K562 (cell line): ENCODE results near the gene STAT6. TPM values are rescaled to one million over a fixed set of nuclear protein-coding genes. Genes with fewer than 3 reads are reported as not detected.

Experiments used
- BMI1 ChIP-seq: fragments of 150-350 bp; IDR thresholded peaks from 2 replicates; pipeline ENCODE4 v1.6.1; 2014; ENCODE audit warnings: low read length
- E2F6 ChIP-seq, 2 experiments: IDR thresholded peaks; 2 replicates each; pipeline ENCODE4 v1.6.1; 2011; ENCODE audit warnings: borderline replicate concordance in 1 of 2, control low read depth in 1 of 2, low read depth in 1 of 2, low read length in 1 of 2, mild to moderate bottlenecking in 1 of 2, mixed read lengths in 1 of 2, moderate library complexity in 1 of 2; ENCODE audit not compliant: insufficient read depth in 1 of 2, insufficient read length in 1 of 2, poor library complexity in 1 of 2, severe bottlenecking in 1 of 2; ENCODE audit errors: extremely low read depth in 1 of 2
- ELF4 ChIP-seq: fragments of 450-650 bp; formaldehyde crosslinking; IDR thresholded peaks from 2 replicates; pipeline ENCODE4 v1.4.0; 2022; ENCODE audit warnings: missing genetic modification characterization
- GABPB2 ChIP-seq: fragments of 250-450 bp; sonication (Bioruptor Pico); conservative IDR thresholded peaks from 2 replicates; pipeline ENCODE4 v1.5.1; 2021; ENCODE audit warnings: mild to moderate bottlenecking
- KLF1 ChIP-seq: fragments of 450-650 bp; IDR thresholded peaks from 2 replicates; pipeline ENCODE4 v1.6.1; 2016; ENCODE audit warnings: missing genetic modification characterization, missing compliant biosample characterization
- L3MBTL2 ChIP-seq: fragments of 450-650 bp; IDR thresholded peaks from 2 replicates; pipeline ENCODE4 v1.6.1; 2016; ENCODE audit warnings: mild to moderate bottlenecking, moderate library complexity
- MLLT1 ChIP-seq, 2 experiments: fragments of 450-650 bp; IDR thresholded peaks; 2 replicates each; pipeline ENCODE4 v1.6.1; 2016
- MYC ChIP-seq, 2 experiments: fragments of 250-450 bp in 1 of 2; sonication (Bioruptor Pico) in 1 of 2; IDR thresholded peaks; 2 replicates each; pipeline versions ENCODE4 v1.5.1 to v1.6.1; 2012 to 2021; ENCODE audit warnings: low read depth in 2 of 2, borderline replicate concordance in 1 of 2, improper control_type of control experiment in 1 of 2, low read length in 1 of 2, mild to moderate bottlenecking in 1 of 2, moderate library complexity in 1 of 2
- NFATC3 ChIP-seq: fragments of 450-650 bp; IDR thresholded peaks from 2 replicates; pipeline ENCODE4 v1.6.1; 2017; ENCODE audit warnings: mild to moderate bottlenecking
- NFIX ChIP-seq: fragments of 250-450 bp; sonication (Bioruptor Pico); IDR thresholded peaks from 2 replicates; pipeline ENCODE4 v1.4.0; 2020; ENCODE audit warnings: low read depth, mild to moderate bottlenecking, moderate library complexity
- PHF20 ChIP-seq: fragments of 450-650 bp; IDR thresholded peaks from 2 replicates; pipeline ENCODE4 v1.6.1; 2018; ENCODE audit not compliant: partially characterized antibody
- PKNOX1 ChIP-seq: fragments of 450-650 bp; IDR thresholded peaks from 2 replicates; pipeline ENCODE4 v1.6.1; 2016
- RBM17 ChIP-seq: fragments of 200-400 bp; formaldehyde crosslinking; IDR thresholded peaks from 2 replicates; pipeline ENCODE4 v1.6.1; 2017; ENCODE audit warnings: low read depth, mild to moderate bottlenecking, low read length, borderline replicate concordance
- RFX1 ChIP-seq: fragments of 450-650 bp; IDR thresholded peaks from 2 replicates; pipeline ENCODE4 v1.6.1; 2016; ENCODE audit warnings: mild to moderate bottlenecking, moderate library complexity
- RFX7 ChIP-seq: fragments of 250-450 bp; sonication (Bioruptor Pico); IDR thresholded peaks from 2 replicates; pipeline ENCODE4 v1.5.1; 2021; ENCODE audit warnings: mild to moderate bottlenecking
- SRSF3 ChIP-seq: fragments of 200-400 bp; formaldehyde crosslinking; IDR thresholded peaks from 2 replicates; pipeline ENCODE4 v1.6.1; 2016; ENCODE audit warnings: mild to moderate bottlenecking, low read length, moderate library complexity; ENCODE audit not compliant: insufficient read depth
- STAG1 ChIP-seq: sonication (generic); formaldehyde crosslinking; IDR thresholded peaks from 2 replicates; pipeline ENCODE4 v1.5.0; 2020; ENCODE audit warnings: missing genetic modification reagents, borderline replicate concordance
- TAF15 ChIP-seq: fragments of 200-400 bp; formaldehyde crosslinking; IDR thresholded peaks from 2 replicates; pipeline ENCODE4 v1.6.1; 2017; ENCODE audit warnings: mild to moderate bottlenecking, low read depth, low read length, moderate library complexity
- TBP ChIP-seq: optimal IDR thresholded peaks from 2 replicates; pipeline ENCODE3; 2011; ENCODE audit warnings: low read depth, low read length, improper control_type of control experiment
- ZBTB1 ChIP-seq: sonication (generic); formaldehyde crosslinking; IDR thresholded peaks from 2 replicates; pipeline ENCODE4 v1.8.1; 2023; ENCODE audit warnings: missing genetic modification reagents, low read depth, mild to moderate bottlenecking, borderline replicate concordance
- ZBTB17 ChIP-seq: fragments of 450-650 bp; formaldehyde crosslinking; IDR thresholded peaks from 2 replicates; pipeline ENCODE4 v1.4.0; 2020; ENCODE audit warnings: mild to moderate bottlenecking
- ZBTB34 ChIP-seq: fragments of 250-450 bp; sonication (Bioruptor Pico); IDR thresholded peaks from 2 replicates; pipeline ENCODE4 v1.8.0; 2021; ENCODE audit warnings: mild to moderate bottlenecking, moderate library complexity
- ZFP36 ChIP-seq: fragments of 150-350 bp; IDR thresholded peaks from 2 replicates; pipeline ENCODE4 v1.6.1; 2018; ENCODE audit warnings: low read length, low read depth; ENCODE audit not compliant: partially characterized antibody
- ZNF24 ChIP-seq: fragments of 450-650 bp; IDR thresholded peaks from 2 replicates; pipeline ENCODE4 v1.6.1; 2016
- polyA plus RNA-seq, 8 experiments: library from polyadenylated mRNA; depleted of rRNA in 4 of 8; stranded (reverse) in 5 of 8; unstranded in 3 of 8; fragments of >200 nt; fragmentation: Nextera tagmentation in 2 of 8; fragmentation: Illumina TruSeq in 1 of 8; extraction: Ambion mirVana in 2 of 8; extraction: Trizol in 1 of 8; gene quantifications; 2 replicates each; pipeline versions ENCODE4 v1.2.1 to v1.2.3, GENCODE V29; 2011 to 2014; ENCODE audit warnings: inconsistent platforms in 1 of 8, missing spikeins in 1 of 8
- total RNA-seq, 7 experiments: library from RNA; depleted of rRNA in 6 of 7; stranded (reverse); fragments of >200 nt in 6 of 7; fragmentation: Illumina TruSeq in 2 of 7; extraction: Trizol in 2 of 7; gene quantifications; 2 replicates each; pipeline versions ENCODE4 v1.2.1 to v1.2.3, GENCODE V29; 2011 to 2021; ENCODE audit warnings: low replicate concordance in 1 of 7

STAT6 gene
- total and polyA plus RNA-seq, 9 of the 15 experiments (the other 6 are each of a cell fraction or from before 2014, with no cell fraction given): 2.4 to 49.5 (median 26.5) TPM

- TF ChIP-seq PKNOX1 (no peak), ZBTB34 (no peak), RFX7 (CRISPR knock-in tag) (no peak), ZNF24 (no peak), RFX1 (no peak), E2F6 (IDR thresholded peaks at IDR 0.05; ENCODE audit: borderline replicate concordance in 1 of 2, extremely low read depth in 1 of 2, insufficient read depth in 1 of 2, insufficient read length in 1 of 2, low read depth in 1 of 2, low read length in 1 of 2, poor library complexity in 1 of 2, severe bottlenecking in 1 of 2) (peak in 1 of 2 experiments; percentile 84), PHF20 (no peak), RBM17 (no peak), SRSF3 (no peak), KLF1 (no peak), TBP (no peak), TAF15 (no peak), ZBTB1 (CRISPR knock-in tag) (no peak), NFATC3 (no peak), L3MBTL2 (peak; percentile 63; the same call in 1 of the 2 replicates), BMI1 (no peak), MLLT1 (IDR thresholded peaks at IDR 0.05) (no peak), MYC (IDR thresholded peaks at IDR 0.05; ENCODE audit: low read depth, low read length) (peak; percentile 69), MYC (CRISPR knock-in tag; IDR thresholded peaks at IDR 0.05; ENCODE audit: borderline replicate concordance, low read depth) (no peak), NFIX (CRISPR knock-in tag) (no peak), ZBTB17 (no peak; the same call in 1 of the 2 replicates), ZFP36 (no peak), STAG1 (CRISPR knock-in tag) (no peak), ELF4 (CRISPR knock-in tag) (no peak), GABPB2 (no peak)
Observed at GRCh38 chr12:57110104-57111030, 795 bp downstream of the STAT6 start (continued).
